ENCODE data around the gene ANKFN1. TPM values are rescaled to one million over a fixed set of nuclear protein-coding genes. Genes with fewer than 3 reads are reported as not detected.
"Not testable (repeated sequence)": the region's sequence is repeated elsewhere in the genome, so short reads cannot be mapped to it uniquely, and the experiment has no call there.

ANKFN1 gene
- total RNA-seq, 4 donors from 2014 or later: 0.67 to 0.94 TPM; not detected in 2

DNA sequence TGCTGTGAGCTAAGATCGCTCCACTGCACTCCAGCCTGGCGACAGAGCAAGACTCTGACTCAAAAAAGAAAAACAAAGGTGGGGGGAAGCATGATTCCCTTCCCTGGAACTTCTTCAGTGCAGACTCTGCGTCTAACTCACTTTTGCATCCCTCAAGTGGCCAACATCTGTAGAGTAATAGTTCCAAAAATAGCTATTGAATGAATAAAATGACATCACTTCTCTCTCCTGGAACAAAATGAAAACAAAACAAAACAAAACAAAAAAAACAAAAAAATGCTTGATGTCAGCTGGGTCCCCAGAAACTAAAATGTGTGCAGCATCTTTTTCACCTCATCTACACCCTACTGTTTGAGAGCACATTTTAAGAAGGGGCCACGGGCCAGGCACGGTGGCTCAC, 242.5 kb downstream of the ANKFN1 start:
- Histone ChIP-seq H3K9me3 (no peaks in the 10 kb centered on the region), H3K27ac (no peak overlapping the region), H3K4me1 (peaks cover 0 to 5% of the 10 kb centered on the region in 2 donors), H3K36me3 (no peaks in the 10 kb centered on the region), H3K27me3 (no peaks in the 10 kb centered on the region), H3K4me3 (replicated peaks in 1 of 3) (no peak overlapping the region)
- WGBS, 2 donors: 72 to 79% methylated on average over 5 of the region's 5 CpGs
- TF ChIP-seq, protein P1, sequence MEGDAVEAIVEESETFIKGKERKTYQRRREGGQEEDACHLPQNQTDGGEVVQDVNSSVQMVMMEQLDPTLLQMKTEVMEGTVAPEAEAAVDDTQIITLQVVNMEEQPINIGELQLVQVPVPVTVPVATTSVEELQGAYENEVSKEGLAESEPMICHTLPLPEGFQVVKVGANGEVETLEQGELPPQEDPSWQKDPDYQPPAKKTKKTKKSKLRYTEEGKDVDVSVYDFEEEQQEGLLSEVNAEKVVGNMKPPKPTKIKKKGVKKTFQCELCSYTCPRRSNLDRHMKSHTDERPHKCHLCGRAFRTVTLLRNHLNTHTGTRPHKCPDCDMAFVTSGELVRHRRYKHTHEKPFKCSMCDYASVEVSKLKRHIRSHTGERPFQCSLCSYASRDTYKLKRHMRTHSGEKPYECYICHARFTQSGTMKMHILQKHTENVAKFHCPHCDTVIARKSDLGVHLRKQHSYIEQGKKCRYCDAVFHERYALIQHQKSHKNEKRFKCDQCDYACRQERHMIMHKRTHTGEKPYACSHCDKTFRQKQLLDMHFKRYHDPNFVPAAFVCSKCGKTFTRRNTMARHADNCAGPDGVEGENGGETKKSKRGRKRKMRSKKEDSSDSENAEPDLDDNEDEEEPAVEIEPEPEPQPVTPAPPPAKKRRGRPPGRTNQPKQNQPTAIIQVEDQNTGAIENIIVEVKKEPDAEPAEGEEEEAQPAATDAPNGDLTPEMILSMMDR (IDR thresholded peaks at IDR 0.05): no peak
- TF ChIP-seq POLR2A (IDR thresholded peaks at IDR 0.05): no peak
- intact Hi-C loops (cut with DNase I): no loop called here
- no peak for DNase-seq

DNA sequence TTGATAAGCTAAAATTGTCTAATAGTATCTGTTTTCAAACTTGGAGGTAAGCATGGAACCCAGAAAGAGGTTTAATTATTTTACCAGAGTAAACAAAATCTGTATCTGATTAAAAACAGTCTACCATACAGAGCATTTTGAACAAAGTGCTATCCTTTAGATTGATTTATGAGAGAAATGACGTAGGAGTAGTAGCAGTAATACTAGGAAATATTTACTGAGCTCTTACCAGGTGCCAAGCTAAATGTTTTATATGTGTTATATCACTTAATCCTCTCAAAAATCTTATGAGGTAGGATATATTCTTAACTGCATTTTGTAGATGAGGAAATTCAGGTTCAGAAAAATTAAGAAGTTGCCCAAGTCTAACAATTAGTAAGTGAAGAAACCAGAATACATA, 253.8 kb downstream of the ANKFN1 start:
- WGBS, 2 donors: 81 to 93% methylated on average over 1 of the region's 1 CpG
- Histone ChIP-seq H3K4me3 (replicated peaks in 1 of 3) (no peak overlapping the region), H3K27me3 (no peaks in the 10 kb centered on the region), H3K27ac (no peak overlapping the region), H3K9me3 (no peaks in the 10 kb centered on the region), H3K36me3 (no peaks in the 10 kb centered on the region), H3K4me1 (no peaks in the 10 kb centered on the region)
- intact Hi-C loops (cut with DNase I): no loop called here
- no peak for DNase-seq
- TF ChIP-seq POLR2A (IDR thresholded peaks at IDR 0.05): no peak
- TF ChIP-seq, protein P1 (IDR thresholded peaks at IDR 0.05): no peak

DNA sequence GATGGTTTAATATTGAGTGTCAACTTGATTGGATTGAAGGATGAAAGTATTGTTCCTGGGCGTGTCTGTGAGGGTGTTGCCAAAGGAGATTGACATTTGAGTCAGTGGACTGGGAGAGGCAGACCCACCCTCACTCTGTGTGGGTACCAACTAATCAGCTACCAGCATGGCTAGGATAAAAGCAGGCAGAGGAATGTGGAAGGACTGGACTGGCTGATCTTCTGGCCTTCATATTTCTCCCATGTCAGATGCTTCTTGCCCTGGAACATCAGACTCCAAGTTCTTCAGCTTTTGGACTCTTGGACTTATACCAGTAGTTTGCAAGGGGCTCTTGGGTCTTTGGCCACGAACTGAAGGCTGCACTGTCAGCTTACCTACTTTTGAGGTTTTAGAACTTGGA, 259.1 kb downstream of the ANKFN1 start:
- H3K4me3 ChIP-seq (replicated peaks in 1 of 3); H3K9me3 ChIP-seq; H3K4me1 ChIP-seq; H3K27me3 ChIP-seq; intact Hi-C loops (cut with DNase I); H3K27ac ChIP-seq; H3K36me3 ChIP-seq; DNase-seq: not testable (repeated sequence)
- 78 to 86% methylated on average over 2 of the region's 2 CpGs for WGBS, 2 donors

DNA sequence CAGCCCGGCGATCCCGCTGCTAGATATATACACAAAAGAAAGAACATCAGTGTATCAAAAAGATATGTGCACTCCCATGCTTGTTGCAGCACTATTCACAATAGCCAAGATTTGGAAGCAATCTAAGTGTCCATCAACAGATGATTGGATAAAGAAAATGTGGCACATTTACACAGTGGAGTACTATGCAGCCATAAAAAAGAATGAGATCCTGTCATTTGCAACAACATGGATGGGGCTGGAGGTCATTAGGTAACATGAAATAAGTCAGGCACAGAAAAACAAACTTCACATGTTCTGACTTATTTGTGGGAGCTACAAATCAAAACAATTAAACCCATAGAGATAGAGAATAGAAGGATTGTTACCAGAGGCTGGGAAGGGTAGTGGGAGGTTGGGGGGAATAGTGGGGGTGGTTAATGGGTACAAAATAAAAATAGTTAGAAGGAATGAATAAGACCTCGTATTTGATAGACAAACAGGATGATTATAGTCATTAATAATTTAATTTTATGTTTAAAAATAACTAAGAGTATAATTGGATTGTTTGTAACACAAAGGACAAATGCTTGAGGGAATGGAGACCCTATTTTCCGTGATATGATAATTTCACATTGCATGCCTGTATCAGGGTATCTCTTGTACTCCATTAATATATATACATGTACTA, 263.5 kb downstream of the ANKFN1 start:
- Histone ChIP-seq H3K27ac (no peak overlapping the region), H3K36me3 (no peaks in the 10 kb centered on the region), H3K9me3 (no peaks in the 10 kb centered on the region), H3K4me3 (replicated peaks in 1 of 3) (no peak overlapping the region), H3K27me3 (no peaks in the 10 kb centered on the region), H3K4me1 (no peaks in the 10 kb centered on the region)
- intact Hi-C loops (cut with DNase I): no loop called here
- no peak for TF ChIP-seq POLR2A (IDR thresholded peaks at IDR 0.05)
- TF ChIP-seq, protein P1 (IDR thresholded peaks at IDR 0.05): no peak
- no peak for DNase-seq
- 90 to 94% methylated on average over 5 of the region's 5 CpGs for WGBS, 2 donors

DNA sequence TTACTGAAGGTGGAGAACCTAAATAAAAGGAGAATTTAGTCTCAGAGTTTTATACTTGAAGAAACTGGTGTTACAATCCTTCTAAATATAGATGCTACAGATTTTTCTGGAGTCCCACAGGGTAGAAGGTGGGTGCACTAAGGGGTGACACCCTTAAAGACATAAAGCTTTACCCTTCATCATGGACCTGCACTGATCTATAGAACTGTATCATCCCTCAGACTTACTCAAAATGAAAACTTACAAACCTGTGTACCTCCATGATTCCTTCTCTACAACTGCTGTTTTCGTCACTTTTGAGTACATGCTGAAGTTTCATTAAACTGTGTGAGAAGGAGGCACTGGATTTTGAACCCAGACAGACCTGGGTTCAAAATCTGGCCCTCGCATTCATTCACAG, 270.7 kb downstream of the ANKFN1 start:
- no peak for DNase-seq
- 89 to 96% methylated on average over 2 of the region's 2 CpGs for WGBS, 2 donors
- TF ChIP-seq, protein P1 (IDR thresholded peaks at IDR 0.05): no peak
- no peak for TF ChIP-seq POLR2A (IDR thresholded peaks at IDR 0.05)
- H3K4me3 ChIP-seq (replicated peaks in 1 of 3): no peak overlapping the region
- no peaks in the 10 kb centered on the region for H3K9me3 ChIP-seq
- H3K27ac ChIP-seq: no peak overlapping the region
- no peaks in the 10 kb centered on the region for H3K4me1 ChIP-seq
- H3K36me3 ChIP-seq: no peaks in the 10 kb centered on the region
- intact Hi-C loops (cut with DNase I): no loop called here
- H3K27me3 ChIP-seq: no peaks in the 10 kb centered on the region
